Progenitor cell of endocrine pancreas (in vitro differentiated cells): ENCODE data around the gene WFIKKN1. TPM values are rescaled to one million over a fixed set of nuclear protein-coding genes. Genes with fewer than 3 reads are reported as not detected.

Experiments used
- DNase-seq: peaks from one replicate; pipeline ENCODE4 v3.0.0; 2021; ENCODE audit warnings: low spot score; ENCODE audit not compliant: unreplicated experiment
- H3K27ac Mint-ChIP-seq: 2 replicates; pipeline ENCODE4 v1.8.0; 2021; ENCODE audit warnings: mild to moderate bottlenecking, moderate library complexity, mixed read lengths
- H3K27me3 Mint-ChIP-seq: 2 replicates; pipeline ENCODE4 v1.8.0; 2021; ENCODE audit warnings: mixed read lengths
- H3K36me3 Mint-ChIP-seq: 2 replicates; pipeline ENCODE4 v1.8.0; 2022; ENCODE audit warnings: mixed read lengths; ENCODE audit not compliant: insufficient read depth
- H3K4me1 Mint-ChIP-seq: 2 replicates; pipeline ENCODE4 v1.8.0; 2021; ENCODE audit warnings: low read depth, mixed read lengths
- H3K4me3 Mint-ChIP-seq: 2 replicates; pipeline ENCODE4 v1.8.0; 2021; ENCODE audit warnings: low read depth, mild to moderate bottlenecking, moderate library complexity, mixed read lengths
- H3K9me3 Mint-ChIP-seq: 2 replicates; pipeline ENCODE4 v1.8.0; 2021; ENCODE audit warnings: low read depth, mixed read lengths
- CTCF ChIP-seq: fragments of 200-600 bp; sonication (generic); IDR thresholded peaks from one replicate; pipeline ENCODE4 v1.5.0; 2021; ENCODE audit warnings: antibody characterized with exemption, mild to moderate bottlenecking; ENCODE audit not compliant: unreplicated experiment
- total RNA-seq: library from RNA; stranded (reverse); gene quantifications from 2 replicates; pipeline ENCODE4 v1.2.1, GENCODE V29; 2021

The WFIKKN1 gene
- total RNA-seq, 1 donor from 2014 or later, result 42.8 TPM

- Mint-ChIP-seq H3K36me3 (peaks cover 16% of the 10 kb centered on the region), H3K4me1 (peaks cover 4% of the 10 kb centered on the region), H3K27me3 (no peaks in the 10 kb centered on the region), H3K4me3 (no peak overlapping the region), H3K27ac (no peak overlapping the region), H3K9me3 (peaks cover 7% of the 10 kb centered on the region)
- TF ChIP-seq CTCF, result no peak
- no peak for DNase-seq
Measured at GRCh38 chr16:606656-607307, 24.0 kb upstream of the WFIKKN1 start.

- H3K27me3 Mint-ChIP-seq, result no peaks in the 10 kb centered on the region
- no peak overlapping the region for H3K27ac Mint-ChIP-seq
- peaks cover 7% of the 10 kb centered on the region for H3K9me3 Mint-ChIP-seq
- no peak overlapping the region for H3K4me3 Mint-ChIP-seq
- peaks cover 16% of the 10 kb centered on the region for H3K36me3 Mint-ChIP-seq
- TF ChIP-seq CTCF, result no peak
- H3K4me1 Mint-ChIP-seq, result peaks cover 4% of the 10 kb centered on the region
- DNase-seq, result no peak
Measured at GRCh38 chr16:608019-608418, 22.8 kb upstream of the WFIKKN1 start.

GRCh38 chr16:609316-609715 lies 21.5 kb upstream of the WFIKKN1 start:
- H3K27me3 Mint-ChIP-seq, result no peaks in the 10 kb centered on the region
- no peak for TF ChIP-seq CTCF
- peaks cover 16% of the 10 kb centered on the region for H3K36me3 Mint-ChIP-seq
- H3K27ac Mint-ChIP-seq, result peak overlapping the region; percentile 83
- H3K4me1 Mint-ChIP-seq, result peaks cover 4% of the 10 kb centered on the region
- H3K4me3 Mint-ChIP-seq, result no peak overlapping the region
- DNase-seq, result no peak
- peaks cover 6% of the 10 kb centered on the region for H3K9me3 Mint-ChIP-seq

GRCh38 chr16:609984-610383 lies 20.8 kb upstream of the WFIKKN1 start:
- H3K27me3 Mint-ChIP-seq, result no peaks in the 10 kb centered on the region
- TF ChIP-seq CTCF, result no peak
- H3K9me3 Mint-ChIP-seq, result peaks cover 3% of the 10 kb centered on the region
- H3K36me3 Mint-ChIP-seq, result peaks cover 17% of the 10 kb centered on the region
- no peak overlapping the region for H3K4me3 Mint-ChIP-seq
- no peak overlapping the region for H3K27ac Mint-ChIP-seq
- H3K4me1 Mint-ChIP-seq, result peaks cover 4% of the 10 kb centered on the region
- DNase-seq, result no peak

GRCh38 chr16:610513-611381 lies 20.0 kb upstream of the WFIKKN1 start:
- Mint-ChIP-seq H3K9me3 (no peaks in the 10 kb centered on the region), H3K36me3 (peaks cover 14% of the 10 kb centered on the region), H3K27me3 (no peaks in the 10 kb centered on the region), H3K27ac (peak overlapping the region; percentile 89), H3K4me3 (no peak overlapping the region), H3K4me1 (peaks cover 4% of the 10 kb centered on the region)
- peak; percentile 60 for TF ChIP-seq CTCF
- no peak for DNase-seq
